ENCODE data around the gene CASQ1. TPM values are rescaled to one million over a fixed set of nuclear protein-coding genes. Genes with fewer than 3 reads are reported as not detected.

Gene CASQ1
- total and polyA plus RNA-seq, 9 of the 15 experiments (the other 6 are each of a cell fraction or from before 2014, with no cell fraction given): not detected

DNA sequence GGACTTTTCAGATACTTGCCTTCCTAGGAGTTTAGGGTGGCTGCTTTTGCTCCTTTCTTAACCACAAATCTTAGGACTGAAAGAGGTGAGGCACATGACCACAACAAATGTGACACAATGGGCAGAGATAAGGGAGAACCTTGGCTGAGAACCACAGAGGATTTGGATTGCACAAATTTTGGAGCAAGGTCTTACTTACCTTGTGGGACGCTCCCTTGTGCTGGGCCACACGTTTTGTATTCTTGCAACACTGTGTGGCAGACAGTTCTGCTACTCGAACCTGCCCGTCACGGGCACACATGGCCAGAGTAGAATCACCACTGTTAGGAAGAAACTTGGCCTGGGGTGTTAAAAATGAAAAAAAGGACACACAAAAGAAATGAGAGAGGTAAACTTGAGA, 48.0 kb downstream of the CASQ1 start (continued):
- TF ChIP-seq ZKSCAN1 (IDR thresholded peaks at IDR 0.05; ENCODE audit: low read depth, low read length) (no peak), L3MBTL2 (IDR thresholded peaks at IDR 0.05) (no peak)
- TF ChIP-seq, protein P1, sequence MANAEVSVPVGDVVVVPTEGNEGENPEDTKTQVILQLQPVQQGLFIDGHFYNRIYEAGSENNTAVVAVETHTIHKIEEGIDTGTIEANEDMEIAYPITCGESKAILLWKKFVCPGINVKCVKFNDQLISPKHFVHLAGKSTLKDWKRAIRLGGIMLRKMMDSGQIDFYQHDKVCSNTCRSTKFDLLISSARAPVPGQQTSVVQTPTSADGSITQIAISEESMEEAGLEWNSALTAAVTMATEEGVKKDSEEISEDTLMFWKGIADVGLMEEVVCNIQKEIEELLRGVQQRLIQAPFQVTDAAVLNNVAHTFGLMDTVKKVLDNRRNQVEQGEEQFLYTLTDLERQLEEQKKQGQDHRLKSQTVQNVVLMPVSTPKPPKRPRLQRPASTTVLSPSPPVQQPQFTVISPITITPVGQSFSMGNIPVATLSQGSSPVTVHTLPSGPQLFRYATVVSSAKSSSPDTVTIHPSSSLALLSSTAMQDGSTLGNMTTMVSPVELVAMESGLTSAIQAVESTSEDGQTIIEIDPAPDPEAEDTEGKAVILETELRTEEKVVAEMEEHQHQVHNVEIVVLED (CRISPR knock-in tag; IDR thresholded peaks at IDR 0.05): no peak

GRCh38 chr1:160239582-160240299, 49.4 kb downstream of the CASQ1 start:
- peaks cover 6% of the 10 kb centered on the region; the same call in 1 of the 3 replicates for H3K79me2 ChIP-seq (ENCODE audit: control insufficient read depth, insufficient read depth, low read length)
- POLR2A ChIA-PET: interaction anchor here (0.6 to 5.4 kb wide), 7 partner anchors 9 to 139 kb away, joined by 3 to 20 read pairs (median 4); partner anchors contain the start of gene DCAF8
- FAIRE-seq: no peak

More at GRCh38 chr1:160239582-160240299, 49.4 kb downstream of the CASQ1 start:
- no peak overlapping the region for H3K4me3 ChIP-seq
- CTCF ChIA-PET (ENCODE audit: low intra/inter-chr PET ratio): no interaction called here
- H3K4me2 ChIP-seq (ENCODE audit: insufficient read depth, low read length): no peak overlapping the region
- no peaks in the 10 kb centered on the region for H3K27me3 ChIP-seq (ENCODE audit: control insufficient read depth in 2 of 2, insufficient read depth in 2 of 2, low read length in 2 of 2)
- peaks cover 91% of the 10 kb centered on the region for H3K36me3 ChIP-seq (ENCODE audit: control insufficient read depth, insufficient read depth, low read length)
- no peak overlapping the region for H2AFZ ChIP-seq (ENCODE audit: low read depth, low read length)
- no peaks in the 10 kb centered on the region for H3K9me1 ChIP-seq (ENCODE audit: control insufficient read depth, insufficient read depth, low read length)
- TF ChIP-seq KAT8 (IDR thresholded peaks at IDR 0.05; ENCODE audit: low read depth) (no peak), POLR2A (conservative IDR thresholded peaks at IDR 0.05) (0 out of 2 replicates have a peak, but pooled peaks have one; percentile 3), ZNF408 (CRISPR knock-in tag; IDR thresholded peaks at IDR 0.05; ENCODE audit: low read depth) (no peak)
- 96% methylated on average over 18 of the region's 24 CpGs for WGBS (ENCODE audit: insufficient coverage, low coverage, missing lambda C conversion rate)
- H3K4me1 ChIP-seq (replicated peaks in 1 of 2; ENCODE audit: control insufficient read depth in 2 of 2, insufficient read depth in 2 of 2, low read length in 2 of 2): peaks cover 0 to 3% of the 10 kb centered on the region in 2 experiments; a peak in 1 of 5 replicates
- intact Hi-C loops (cut with micrococcal nuclease): no loop called here
- DNase-seq (ENCODE audit: extremely low read depth in 1 of 4, low spot score in 3 of 4) (no peak), ATAC-seq (peak; percentile 31; the same call in 1 of the 3 replicates)
- H3K9me3 ChIP-seq (replicated peaks; ENCODE audit: control insufficient read depth, insufficient read depth, low read depth, low read length): no peaks in the 10 kb centered on the region
- BruUV-seq (replicated peaks): no TSS peak
- H3K9ac ChIP-seq (ENCODE audit: insufficient read depth in 1 of 2, low read depth in 2 of 2, low read length in 2 of 2): no peak overlapping the region; a peak in 1 of 4 replicates
- in situ Hi-C loops (cut with MboI): no loop called here
- no peak overlapping the region for H3K27ac ChIP-seq (ENCODE audit: extremely low read depth, low read depth, low read length)
- peaks cover 5% of the 10 kb centered on the region; the same call in 1 of the 2 replicates for H4K20me1 ChIP-seq (replicated peaks; ENCODE audit: control insufficient read depth, insufficient read depth, low read length)

Measured in K562 (cell line).